Effector CD8-positive, alpha-beta T cell (primary cell): ENCODE results near the gene RYK.
"Not testable (repeated sequence)": the region's sequence is repeated elsewhere in the genome, so short reads cannot be mapped to it uniquely, and the experiment has no call there.

Source experiments
- DNase-seq: peaks from one replicate; lab custom pipeline; 2025; lab: John Stamatoyannopoulos, UW

RYK gene

DNA sequence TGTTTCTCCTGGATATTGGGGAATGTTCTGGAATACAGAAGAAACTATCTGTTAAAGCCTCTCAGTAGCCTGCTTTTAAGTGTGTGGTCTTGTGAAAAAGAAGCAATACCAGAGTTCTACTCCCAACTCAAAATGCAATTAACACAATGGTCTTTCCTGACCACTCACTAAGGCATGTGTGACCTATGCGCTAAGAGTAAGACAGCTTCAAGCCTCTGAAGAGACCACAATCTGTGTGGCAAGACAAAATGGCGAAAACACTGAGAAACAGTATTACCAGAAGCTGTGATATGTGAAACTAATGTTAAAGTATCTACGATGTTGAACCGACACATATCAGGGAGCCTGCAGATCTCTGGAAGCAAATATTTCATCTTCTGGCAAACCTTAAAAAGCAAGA, 33.8 kb downstream of the RYK start:
- DNase-seq, result no peak

DNA sequence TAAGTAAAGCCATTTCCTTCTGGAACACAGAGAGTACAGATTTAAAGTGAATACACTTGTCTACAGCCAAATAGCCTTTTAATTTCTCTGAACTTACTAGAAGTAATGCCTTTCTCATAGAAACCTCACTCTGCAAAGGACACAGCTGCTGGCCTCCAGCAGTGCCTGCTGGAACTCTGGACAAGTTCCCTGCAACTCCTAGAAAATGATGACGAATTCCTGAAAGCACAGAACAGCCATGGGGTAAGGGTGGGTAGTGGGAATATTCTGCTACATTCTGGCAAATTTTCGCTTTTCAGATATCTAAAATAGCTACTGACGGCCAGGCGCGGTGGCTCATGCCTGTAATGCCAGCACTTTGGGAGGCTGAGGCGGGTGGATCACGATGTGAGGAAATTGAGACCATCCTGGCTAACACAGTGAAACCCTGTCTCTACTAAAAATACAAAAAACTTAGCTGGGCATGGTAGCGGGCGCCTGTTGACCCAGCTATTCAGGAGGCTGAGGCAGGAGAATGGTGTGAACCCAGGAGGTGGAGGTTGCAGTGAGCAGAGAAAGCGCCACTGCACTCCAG, 34.4 kb downstream of the RYK start:
- no peak for DNase-seq

DNA sequence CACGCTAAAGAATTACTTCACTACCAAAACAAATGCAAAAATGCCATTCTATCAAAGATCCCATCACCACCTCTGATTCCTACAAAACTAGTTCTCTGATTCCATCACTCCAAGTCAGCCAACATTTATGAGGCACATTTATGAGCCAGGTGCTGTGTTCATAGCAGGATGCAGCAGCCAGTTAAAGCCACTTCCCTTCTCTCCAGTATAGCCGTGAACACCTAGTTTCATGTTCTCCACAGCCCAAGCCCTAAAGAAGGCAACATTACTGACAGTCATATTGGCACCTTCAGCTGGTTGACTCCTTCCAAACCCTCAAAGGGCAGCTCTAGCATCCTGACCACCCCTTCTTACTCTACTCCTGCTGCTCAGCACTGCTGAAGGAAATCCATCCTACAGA, 36.4 kb downstream of the RYK start:
- DNase-seq, result no peak

DNA sequence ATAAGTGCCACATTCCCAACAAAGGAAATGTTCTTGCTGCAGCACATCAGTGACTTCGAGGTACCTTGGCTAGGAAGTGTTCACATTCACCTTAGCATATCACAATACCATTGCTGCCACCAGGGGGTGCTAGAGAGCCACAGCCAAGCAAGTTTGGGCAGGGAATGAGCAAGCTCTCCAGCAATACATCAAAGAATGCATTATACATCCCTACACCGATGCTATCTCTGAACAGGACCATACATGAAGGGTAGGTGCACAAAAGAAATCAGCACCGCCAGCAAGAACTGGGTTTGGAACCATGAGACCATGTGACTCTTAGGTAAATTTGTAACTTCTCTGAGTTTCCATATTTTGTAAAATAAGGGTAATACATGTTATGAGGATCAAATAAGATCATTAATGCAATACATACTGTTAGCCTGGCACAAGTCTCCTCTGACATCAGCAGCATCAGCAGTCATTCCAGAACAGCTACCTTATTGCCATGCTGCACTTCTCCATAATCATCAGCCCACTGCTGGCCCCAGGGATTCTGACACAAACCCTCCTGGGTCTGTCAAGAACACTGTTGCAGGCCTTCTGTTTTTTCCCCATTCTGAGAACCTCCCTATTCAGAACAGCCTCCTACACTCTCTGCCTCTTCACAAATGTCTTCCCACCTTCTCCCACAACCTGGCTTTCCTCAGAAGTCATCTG, 37.5 kb downstream of the RYK start:
- peak; percentile 83 for DNase-seq

DNA sequence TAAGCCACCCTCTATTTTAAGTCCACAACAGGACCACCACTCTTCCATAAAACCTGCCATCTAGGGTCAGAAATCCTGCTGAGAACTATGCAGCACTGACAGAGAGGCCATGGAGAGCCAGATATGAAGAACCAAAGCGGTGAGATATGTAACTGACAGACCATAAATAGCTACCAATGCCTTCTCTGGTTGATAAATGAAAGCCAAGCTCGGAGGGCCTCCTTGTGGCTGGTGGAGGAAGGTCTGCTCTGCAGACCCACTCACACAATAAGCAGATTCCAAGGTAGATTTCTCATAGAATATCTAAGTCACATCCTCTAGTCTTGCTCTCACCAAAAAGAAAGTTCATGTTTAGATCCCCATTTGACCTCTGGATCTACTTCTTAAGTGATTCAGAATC, 38.9 kb downstream of the RYK start:
- DNase-seq, result no peak

DNA sequence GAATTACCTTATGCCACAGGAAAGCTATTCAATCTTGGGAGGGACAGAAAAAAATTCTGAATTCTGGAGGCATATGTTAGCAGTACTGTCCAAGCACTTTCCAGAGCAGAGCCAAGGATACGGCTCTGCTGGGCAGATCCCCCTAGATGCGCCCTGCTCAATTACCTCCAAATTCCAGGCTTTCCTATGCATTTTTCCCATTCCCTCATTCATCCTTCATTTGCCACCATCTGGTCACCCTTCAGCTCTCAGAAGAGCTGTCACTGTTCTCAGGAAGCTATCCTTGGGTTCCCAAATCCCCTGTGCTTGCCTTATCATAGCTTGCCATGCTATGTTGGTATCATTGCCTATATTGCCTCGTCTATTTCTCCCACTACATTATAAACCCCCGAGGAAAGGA, 45.2 kb downstream of the RYK start:
- no peak for DNase-seq

DNA sequence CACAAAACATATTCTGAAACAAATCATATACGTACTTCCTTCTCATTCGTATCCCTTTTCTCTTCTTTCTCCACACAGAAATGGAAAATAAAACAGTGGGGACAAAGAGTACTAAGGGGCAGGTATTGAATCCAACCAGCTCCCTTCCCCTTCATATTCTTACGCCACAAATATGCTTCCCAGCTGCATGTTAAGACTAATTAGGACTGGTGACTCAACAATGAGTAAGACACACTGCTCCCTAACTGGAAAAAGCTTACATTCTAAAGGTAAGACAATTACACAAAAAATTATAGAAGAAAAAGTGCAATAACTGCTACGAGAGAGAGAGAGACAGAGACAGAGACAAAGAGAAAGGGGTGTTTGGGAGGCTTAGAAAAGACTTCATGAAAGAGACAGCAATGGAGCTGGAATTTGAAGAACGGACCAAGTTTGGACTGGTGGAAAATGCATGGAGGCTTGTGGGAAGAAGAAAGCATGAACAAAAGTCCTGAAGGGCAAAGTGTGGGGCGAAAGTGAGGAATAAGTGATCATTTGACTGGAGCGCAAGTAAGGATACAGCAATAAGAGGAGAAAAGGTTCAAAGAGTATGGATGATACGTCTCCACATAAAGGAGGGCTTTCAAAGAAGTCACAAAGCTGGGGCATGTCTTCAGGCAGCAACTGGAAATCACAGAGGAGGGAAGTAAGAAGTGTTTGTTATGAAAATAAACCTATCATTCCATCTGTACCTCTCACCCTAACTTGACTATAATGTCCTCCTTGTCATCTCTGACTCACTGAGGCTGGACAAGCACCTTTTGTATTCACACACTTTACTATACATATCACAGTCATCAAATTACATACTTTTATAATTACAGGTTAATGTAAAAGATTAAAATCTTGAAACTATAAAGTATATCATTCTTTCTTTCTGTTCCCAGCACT, 49.2 kb downstream of the RYK start:
- DNase-seq, result no peak

DNA sequence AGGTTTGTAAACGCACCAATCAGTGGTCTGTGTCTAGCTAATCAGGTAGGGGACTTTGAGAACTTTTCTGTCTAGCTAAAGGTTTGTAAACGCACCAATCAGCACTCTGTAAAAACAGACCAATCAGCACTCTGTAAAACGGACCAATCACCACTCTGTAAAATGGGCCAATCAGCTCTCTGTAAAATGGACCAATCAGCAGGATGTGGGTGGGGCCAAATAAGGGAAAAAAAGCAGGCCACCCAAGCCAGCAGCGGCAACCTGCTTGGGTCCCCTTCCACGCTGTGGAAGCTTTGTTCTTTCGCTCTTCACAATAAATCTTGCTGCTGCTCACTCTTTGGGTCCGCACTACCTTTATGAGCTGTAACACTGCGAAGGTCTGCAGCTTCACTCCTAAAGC, 50.8 kb downstream of the RYK start:
- not testable (repeated sequence) for DNase-seq

DNA sequence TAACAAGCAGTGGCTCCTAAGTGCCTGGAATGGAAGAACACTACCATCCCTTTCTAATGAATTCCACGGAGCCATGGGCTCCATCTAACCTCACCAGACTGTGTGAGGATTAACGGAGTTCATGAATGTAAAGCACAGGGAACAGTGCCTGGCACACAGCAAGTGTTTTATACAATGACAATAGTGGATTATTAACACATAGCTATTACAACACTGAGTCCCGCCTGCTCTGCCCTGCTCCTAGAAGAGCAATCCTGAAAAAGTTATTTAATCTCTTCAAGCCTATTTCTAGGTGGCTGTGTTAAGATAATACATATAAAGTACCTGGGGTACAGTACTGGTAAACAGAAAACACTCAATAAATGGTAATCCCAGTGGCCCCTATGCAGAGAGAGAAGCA, 51.4 kb downstream of the RYK start:
- no peak for DNase-seq

DNA sequence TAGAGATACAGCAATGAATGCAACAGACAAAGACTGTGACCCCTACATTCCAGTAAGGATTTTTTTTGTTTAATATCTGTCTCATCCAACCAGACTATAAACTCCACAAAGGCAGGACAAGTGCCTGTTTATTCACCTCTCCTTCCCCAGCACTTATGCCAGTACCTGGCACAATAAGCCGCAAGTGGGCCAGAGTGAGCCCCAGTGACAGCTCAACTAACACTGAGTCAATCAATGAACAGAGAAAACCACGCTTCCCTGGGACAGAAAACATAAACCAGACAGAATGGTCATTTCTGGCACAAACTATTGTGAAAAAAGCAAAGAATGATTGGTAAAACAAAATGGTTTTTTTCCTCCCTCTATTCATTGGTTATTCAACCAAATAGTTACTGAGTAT, 52.2 kb downstream of the RYK start:
- DNase-seq, result no peak

DNA sequence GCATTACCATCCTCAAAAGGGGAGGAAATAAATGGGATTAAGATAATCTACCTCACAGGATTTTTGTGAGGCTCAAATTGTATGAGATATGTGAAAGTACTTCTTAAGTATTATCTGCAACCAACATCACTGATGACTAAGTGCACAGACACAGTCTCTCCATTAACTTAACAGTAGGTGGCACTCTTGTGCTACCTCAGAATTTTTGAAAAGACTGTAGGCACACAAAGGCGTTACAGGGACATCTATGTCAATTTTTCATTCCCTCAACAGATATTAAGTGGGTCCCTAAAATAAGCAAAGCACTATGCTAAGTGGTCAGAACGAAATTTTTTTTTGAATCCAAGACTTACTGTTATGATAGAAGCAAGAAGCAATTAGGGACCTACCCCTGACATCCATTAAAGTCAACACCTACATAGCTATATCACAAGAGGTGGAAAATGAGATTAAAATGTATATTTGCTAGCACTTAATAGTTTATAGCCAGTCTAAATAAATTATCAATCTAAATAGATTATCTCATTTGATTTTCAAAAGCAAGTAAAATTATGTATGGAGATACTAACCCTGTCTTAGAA, 52.9 kb downstream of the RYK start:
- no peak for DNase-seq

DNA sequence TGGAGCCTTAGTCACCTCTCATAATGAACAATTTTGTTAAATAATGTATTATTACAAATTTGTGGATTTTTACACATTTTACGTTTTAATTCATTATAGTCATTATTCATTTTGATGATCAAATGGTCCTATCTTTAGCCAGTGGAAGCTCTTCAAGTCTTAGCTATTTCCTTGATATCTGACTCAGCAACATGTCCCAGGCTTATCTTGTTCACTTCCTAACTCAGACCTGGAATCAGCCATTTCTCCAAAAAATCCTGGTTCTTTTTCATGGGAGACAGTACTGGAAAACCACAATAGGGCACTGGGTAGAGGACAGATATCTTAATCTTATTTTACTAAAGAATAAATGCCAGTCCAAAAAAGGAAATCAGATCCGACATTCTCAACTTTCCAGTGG, 56.4 kb downstream of the RYK start:
- no peak for DNase-seq

DNA sequence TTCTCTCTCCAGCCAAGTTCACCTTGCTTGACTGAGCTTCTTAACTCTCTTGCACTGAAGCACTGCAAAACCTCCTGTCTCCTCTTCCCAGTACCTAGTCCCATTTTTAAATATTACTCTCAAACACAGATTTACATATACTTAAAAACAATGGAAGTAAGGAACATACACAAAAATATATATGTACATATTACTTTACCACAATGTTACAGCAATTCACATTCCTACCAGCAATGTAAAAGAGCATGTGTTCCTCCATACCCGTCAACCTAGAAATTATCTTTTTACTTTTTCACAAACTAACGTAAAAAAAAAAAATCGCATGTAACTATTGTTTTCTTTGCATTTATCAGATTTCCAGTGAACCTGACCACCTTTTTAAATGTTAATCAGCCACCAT, 60.4 kb downstream of the RYK start:
- no peak for DNase-seq

DNA sequence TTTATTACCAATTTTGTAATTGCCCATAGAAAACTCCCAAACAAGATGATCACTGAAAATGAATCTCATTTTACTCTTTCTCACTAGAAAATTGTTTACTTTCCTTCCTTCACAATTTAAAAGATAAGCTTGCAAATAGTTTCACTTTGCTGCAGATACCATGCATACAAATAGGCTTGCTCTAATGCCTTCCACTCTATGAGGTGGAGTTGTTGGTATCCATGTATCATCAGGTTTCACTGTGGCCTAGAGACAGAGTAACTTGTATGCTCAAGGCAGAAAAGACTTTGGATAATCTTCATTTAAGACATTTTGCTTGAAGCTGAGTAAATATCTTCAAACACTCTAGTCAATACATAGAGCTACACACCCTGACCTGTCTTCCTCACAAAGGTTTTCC, 60.8 kb downstream of the RYK start:
- no peak for DNase-seq

DNA sequence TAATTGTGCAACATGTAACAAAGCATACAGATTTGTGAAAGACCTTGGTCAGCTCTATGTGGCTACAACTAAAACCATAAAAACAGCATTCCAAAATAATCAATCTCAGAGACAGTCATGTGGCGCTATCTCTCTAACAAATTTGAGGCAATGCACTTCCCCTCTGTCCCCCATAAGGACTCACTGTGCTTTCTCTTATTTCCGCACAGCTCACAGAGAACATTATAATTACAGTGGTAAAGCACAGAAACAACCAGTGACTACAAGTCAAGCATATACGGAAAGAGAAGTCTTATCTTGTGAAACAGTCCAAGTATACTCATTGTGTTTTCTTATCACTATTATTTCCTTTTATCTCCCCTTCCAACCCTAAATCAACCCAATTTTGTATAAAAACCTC, 64.3 kb downstream of the RYK start:
- no peak for DNase-seq

DNA sequence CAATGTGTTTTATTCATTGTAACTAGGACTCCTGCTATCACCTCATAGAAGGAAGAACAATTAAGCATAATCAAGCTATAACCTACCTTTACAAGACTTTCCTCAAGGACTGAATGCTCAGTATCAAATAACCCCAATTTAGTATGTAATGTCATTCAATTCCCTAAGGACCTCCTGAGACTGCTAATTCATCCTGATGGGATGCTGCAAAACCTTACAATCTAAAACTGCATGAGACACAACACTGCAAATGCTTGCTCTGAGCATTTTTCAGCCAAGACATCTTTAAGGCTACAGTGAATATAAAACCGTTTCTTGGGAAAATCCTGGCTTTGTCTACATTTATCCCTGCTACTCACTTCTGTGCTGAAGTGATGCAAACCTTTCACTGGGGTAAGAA, 69.9 kb downstream of the RYK start:
- DNase-seq, result no peak

DNA sequence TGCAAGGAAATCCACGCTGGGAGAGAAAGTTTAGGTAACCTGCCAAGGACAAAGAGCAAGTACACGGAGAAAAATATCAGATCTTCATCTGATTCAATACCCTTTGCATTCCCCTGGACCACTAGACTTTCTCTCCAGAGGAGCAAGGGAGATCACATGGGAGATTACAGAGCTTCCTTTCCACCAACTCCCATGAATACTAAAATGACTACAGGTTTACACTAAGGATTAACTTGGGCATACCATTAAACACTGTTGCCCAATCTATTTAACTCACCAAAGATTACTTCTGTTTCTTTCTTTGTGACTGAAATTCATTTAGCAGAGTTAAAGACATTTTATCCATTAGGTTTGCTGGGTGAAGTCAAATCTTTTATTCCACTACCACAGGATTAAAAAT, 71.2 kb downstream of the RYK start:
- no peak for DNase-seq

DNA sequence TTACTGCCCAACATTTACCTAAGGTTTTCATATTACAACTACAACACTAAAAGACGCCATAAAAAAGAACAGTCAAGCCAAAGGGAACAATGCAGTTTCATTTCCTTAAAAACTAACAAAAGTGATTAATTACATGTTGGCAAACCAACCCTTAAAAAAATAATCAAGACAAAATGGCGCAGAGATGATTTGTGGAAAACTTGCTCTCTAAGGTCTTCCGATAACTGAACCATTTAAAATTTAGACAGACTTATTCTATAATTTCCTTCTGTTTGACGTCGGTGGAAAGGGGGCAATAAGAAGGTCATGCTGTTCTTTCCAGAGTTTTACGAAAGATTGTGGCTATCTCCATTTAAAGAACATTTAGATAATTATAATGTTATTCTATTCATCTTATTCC, 87.6 kb downstream of the RYK start:
- DNase-seq, result no peak

DNA sequence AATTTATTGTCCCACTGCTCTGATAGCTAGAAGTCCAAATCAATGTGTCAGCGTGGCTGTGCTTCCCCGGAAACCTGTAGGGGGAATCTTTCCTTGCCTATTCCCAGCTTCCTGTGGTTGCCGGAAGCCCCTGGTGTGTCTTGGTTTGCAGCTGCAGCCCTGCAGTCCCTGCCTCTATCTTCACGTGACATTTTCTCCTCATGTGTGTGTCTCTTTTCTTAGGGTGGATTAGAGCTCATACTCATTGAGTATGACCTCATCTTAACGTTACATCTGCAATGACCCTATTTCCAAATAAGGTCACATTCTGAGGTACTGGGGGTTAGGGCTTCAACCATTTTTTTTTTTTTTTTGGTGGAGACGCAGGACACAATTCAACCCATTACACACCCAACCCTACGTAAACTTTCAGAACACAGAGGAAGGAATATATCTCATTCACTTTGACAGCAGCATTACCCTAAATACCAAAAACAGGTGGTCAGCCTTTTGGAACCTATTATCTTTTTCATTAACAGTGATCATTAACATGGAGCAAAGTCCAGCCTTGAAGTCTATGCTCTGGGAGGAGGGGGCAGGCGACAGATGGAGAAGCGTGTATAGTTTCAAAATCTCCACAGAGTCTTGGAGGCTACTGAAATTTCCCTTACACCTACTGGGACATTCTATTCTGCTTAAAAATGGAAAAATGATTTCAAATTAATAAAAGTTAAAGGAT, 88.6 kb downstream of the RYK start:
- no peak for DNase-seq

DNA sequence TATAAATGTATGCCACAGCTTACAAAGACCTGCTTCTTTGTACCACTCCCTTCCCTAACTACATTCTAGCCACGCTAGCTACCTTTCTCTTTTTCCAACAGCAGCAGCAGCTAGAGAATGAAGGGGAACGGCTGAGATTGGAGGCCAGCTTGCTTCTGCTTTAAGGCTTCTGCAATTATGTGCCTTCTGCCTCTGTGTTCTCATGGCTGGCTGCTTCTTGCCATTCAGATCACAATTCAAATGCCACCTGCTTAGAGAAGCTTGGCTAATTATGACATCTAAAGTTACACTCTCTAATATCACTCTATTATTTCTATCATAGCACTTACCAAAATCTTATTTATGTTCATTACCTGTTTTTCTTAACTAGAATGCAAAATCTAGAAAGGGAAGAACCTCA, 95.2 kb downstream of the RYK start:
- DNase-seq, result no peak

DNA sequence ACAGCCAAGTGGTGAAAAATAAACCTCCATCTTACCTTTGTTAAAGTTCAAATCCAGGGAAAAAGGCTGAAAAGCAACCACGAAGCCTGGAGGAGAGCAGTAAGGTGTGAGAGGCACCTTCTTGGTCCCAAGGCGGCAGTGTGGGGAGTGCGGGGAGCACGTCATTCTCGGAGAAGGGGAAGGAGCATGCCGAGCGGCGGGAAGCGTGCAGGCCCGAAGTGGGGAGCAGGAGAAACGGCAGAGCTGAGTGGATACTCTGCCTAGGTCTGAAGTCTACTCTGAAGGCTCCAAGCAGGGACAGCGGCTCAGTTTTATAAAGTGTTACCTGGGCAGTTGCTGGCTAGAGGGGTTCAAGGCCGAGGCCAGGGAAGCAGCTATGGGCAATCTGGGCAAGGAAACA, 96.9 kb downstream of the RYK start:
- DNase-seq, result no peak

DNA sequence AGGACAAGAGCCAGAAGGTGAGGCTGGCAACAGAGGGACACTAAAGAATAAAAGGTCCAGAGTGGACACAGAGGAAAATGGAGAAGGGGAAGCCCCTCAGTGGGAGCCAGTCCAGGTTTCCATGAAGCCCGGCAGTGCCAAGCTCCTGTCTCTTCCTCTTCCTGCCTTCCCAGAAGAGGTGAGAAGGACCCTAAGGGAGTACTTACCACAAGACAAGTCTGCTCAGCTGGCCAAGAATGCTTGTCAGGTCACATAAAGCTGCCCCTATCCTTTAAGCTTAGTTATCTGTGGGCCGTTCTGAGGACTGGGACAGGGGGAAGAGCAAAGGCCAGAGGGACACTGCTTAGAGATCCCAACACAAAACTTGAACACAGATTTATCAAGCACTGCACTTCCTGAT, 100.2 kb downstream of the RYK start:
- no peak for DNase-seq
